K562 (cell line): ENCODE measurements around the gene SUSD3. TPM values are rescaled to one million over a fixed set of nuclear protein-coding genes. Genes with fewer than 3 reads are reported as not detected.

Experiments
- FIP1L1 ChIP-seq: fragments of 200-400 bp; formaldehyde crosslinking; IDR thresholded peaks from 2 replicates; pipeline ENCODE4 v1.6.1; 2018; ENCODE audit warnings: mild to moderate bottlenecking, low read depth, low read length; ENCODE audit not compliant: poor library complexity, severe bottlenecking
- MBD2 ChIP-seq: sonication (generic); IDR thresholded peaks from 2 replicates; pipeline ENCODE4 v1.6.1; 2016; ENCODE audit warnings: low read depth, borderline replicate concordance
- MECOM ChIP-seq: fragments of 250-450 bp; sonication (Bioruptor Pico); IDR thresholded peaks from 2 replicates; pipeline ENCODE4 v1.8.0; 2022; ENCODE audit warnings: inconsistent platforms
- MYC ChIP-seq, 2 experiments: fragments of 250-450 bp in 1 of 2; sonication (Bioruptor Pico) in 1 of 2; IDR thresholded peaks; 2 replicates each; pipeline versions ENCODE4 v1.5.1 to v1.6.1; 2012 to 2021; ENCODE audit warnings: low read depth in 2 of 2, borderline replicate concordance in 1 of 2, improper control_type of control experiment in 1 of 2, low read length in 1 of 2, mild to moderate bottlenecking in 1 of 2, moderate library complexity in 1 of 2
- SMARCB1 ChIP-seq: IDR thresholded peaks from 2 replicates; pipeline ENCODE4 v1.6.1; 2011; ENCODE audit warnings: improper control_type of control experiment, low read depth; ENCODE audit not compliant: insufficient read length
- STAT5B ChIP-seq: fragments of 250-450 bp; sonication (Bioruptor Pico); IDR thresholded peaks from 2 replicates; pipeline ENCODE4 v1.8.0; 2021; ENCODE audit warnings: mild to moderate bottlenecking, inconsistent platforms
- YY1 ChIP-seq, 3 experiments: IDR thresholded peaks; 2 replicates each; pipeline ENCODE4 v1.6.1; 2011; ENCODE audit warnings: low read length in 2 of 3, mild to moderate bottlenecking in 2 of 3, moderate library complexity in 2 of 3, borderline replicate concordance in 1 of 3, control low read depth in 1 of 3, low read depth in 1 of 3; ENCODE audit not compliant: insufficient read depth in 3 of 3, insufficient replicate concordance in 2 of 3, control insufficient read depth in 1 of 3, insufficient read length in 1 of 3; ENCODE audit errors: extremely low read depth in 1 of 3
- ZFP91 ChIP-seq: sonication (generic); formaldehyde crosslinking; IDR thresholded peaks from 2 replicates; pipeline ENCODE4 v1.8.0; 2022; ENCODE audit warnings: mild to moderate bottlenecking, missing genetic modification reagents
- ZNF212 ChIP-seq: fragments of 450-650 bp; formaldehyde crosslinking; IDR thresholded peaks from 2 replicates; pipeline ENCODE4 v1.4.0; 2020; ENCODE audit warnings: mild to moderate bottlenecking
- ZNF239 ChIP-seq: fragments of 250-450 bp; sonication (Bioruptor Pico); IDR thresholded peaks from 2 replicates; pipeline ENCODE4 v1.4.0; 2020; ENCODE audit warnings: mild to moderate bottlenecking
- ZNF253 ChIP-seq: fragments of 250-450 bp; sonication (Bioruptor Pico); conservative IDR thresholded peaks from 2 replicates; pipeline ENCODE4 v1.6.1; 2021; ENCODE audit warnings: mild to moderate bottlenecking
- ZNF408 ChIP-seq: fragments of 250-450 bp; sonication (Bioruptor Pico); IDR thresholded peaks from 2 replicates; pipeline ENCODE4 v1.4.0; 2020; ENCODE audit warnings: low read depth, mild to moderate bottlenecking, moderate library complexity
- polyA plus RNA-seq, 8 experiments: library from polyadenylated mRNA; depleted of rRNA in 4 of 8; stranded (reverse) in 5 of 8; unstranded in 3 of 8; fragments of >200 nt; fragmentation: Nextera tagmentation in 2 of 8; fragmentation: Illumina TruSeq in 1 of 8; extraction: Ambion mirVana in 2 of 8; extraction: Trizol in 1 of 8; gene quantifications; 2 replicates each; pipeline versions ENCODE4 v1.2.1 to v1.2.3, GENCODE V29; 2011 to 2014; ENCODE audit warnings: inconsistent platforms in 1 of 8, missing spikeins in 1 of 8
- total RNA-seq, 7 experiments: library from RNA; depleted of rRNA in 6 of 7; stranded (reverse); fragments of >200 nt in 6 of 7; fragmentation: Illumina TruSeq in 2 of 7; extraction: Trizol in 2 of 7; gene quantifications; 2 replicates each; pipeline versions ENCODE4 v1.2.1 to v1.2.3, GENCODE V29; 2011 to 2021; ENCODE audit warnings: low replicate concordance in 1 of 7
- TF ChIP-seq, protein P1 (sequence below): fragments of 450-650 bp; IDR thresholded peaks from 2 replicates; pipeline ENCODE4 v1.6.1; 2016; ENCODE audit warnings: low read depth

Gene SUSD3
- total and polyA plus RNA-seq, 9 of the 15 experiments (the other 6 are each of a cell fraction or from before 2014, with no cell fraction given): 1.3 to 21.7 (median 11.4) TPM

DNA sequence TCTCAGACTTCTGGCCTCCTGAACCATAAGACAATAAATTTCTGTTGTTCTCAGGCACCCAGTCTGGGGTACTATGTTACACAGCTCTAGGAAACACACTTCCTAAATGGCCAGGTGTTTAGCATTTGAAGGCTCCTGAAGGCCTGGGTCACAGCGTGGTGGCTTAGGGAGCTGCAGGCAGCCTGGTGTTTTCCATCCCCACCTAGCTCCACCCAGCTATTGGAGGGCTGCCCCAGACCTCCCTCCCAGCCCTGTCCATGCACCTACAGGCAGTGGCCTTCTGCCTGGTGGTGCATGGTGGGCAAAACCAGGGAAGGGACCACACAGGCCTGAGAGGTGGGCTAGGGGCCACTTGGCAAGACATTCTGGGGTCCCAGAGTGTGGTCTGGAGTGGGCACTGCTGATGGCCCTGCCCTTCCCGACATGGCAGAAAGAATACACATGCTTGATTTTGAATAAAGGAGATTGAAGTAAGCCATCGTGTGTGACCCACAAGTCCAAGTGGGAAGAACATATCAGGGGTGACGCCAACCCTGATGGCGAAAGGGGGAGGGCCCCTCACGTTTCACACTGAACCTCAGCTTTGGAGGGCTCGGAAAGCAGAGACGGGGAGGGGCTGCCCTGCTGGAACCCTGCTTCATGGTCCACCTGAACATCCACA, 1.3 kb upstream of the SUSD3 start (continued):
- TF ChIP-seq, protein P1, sequence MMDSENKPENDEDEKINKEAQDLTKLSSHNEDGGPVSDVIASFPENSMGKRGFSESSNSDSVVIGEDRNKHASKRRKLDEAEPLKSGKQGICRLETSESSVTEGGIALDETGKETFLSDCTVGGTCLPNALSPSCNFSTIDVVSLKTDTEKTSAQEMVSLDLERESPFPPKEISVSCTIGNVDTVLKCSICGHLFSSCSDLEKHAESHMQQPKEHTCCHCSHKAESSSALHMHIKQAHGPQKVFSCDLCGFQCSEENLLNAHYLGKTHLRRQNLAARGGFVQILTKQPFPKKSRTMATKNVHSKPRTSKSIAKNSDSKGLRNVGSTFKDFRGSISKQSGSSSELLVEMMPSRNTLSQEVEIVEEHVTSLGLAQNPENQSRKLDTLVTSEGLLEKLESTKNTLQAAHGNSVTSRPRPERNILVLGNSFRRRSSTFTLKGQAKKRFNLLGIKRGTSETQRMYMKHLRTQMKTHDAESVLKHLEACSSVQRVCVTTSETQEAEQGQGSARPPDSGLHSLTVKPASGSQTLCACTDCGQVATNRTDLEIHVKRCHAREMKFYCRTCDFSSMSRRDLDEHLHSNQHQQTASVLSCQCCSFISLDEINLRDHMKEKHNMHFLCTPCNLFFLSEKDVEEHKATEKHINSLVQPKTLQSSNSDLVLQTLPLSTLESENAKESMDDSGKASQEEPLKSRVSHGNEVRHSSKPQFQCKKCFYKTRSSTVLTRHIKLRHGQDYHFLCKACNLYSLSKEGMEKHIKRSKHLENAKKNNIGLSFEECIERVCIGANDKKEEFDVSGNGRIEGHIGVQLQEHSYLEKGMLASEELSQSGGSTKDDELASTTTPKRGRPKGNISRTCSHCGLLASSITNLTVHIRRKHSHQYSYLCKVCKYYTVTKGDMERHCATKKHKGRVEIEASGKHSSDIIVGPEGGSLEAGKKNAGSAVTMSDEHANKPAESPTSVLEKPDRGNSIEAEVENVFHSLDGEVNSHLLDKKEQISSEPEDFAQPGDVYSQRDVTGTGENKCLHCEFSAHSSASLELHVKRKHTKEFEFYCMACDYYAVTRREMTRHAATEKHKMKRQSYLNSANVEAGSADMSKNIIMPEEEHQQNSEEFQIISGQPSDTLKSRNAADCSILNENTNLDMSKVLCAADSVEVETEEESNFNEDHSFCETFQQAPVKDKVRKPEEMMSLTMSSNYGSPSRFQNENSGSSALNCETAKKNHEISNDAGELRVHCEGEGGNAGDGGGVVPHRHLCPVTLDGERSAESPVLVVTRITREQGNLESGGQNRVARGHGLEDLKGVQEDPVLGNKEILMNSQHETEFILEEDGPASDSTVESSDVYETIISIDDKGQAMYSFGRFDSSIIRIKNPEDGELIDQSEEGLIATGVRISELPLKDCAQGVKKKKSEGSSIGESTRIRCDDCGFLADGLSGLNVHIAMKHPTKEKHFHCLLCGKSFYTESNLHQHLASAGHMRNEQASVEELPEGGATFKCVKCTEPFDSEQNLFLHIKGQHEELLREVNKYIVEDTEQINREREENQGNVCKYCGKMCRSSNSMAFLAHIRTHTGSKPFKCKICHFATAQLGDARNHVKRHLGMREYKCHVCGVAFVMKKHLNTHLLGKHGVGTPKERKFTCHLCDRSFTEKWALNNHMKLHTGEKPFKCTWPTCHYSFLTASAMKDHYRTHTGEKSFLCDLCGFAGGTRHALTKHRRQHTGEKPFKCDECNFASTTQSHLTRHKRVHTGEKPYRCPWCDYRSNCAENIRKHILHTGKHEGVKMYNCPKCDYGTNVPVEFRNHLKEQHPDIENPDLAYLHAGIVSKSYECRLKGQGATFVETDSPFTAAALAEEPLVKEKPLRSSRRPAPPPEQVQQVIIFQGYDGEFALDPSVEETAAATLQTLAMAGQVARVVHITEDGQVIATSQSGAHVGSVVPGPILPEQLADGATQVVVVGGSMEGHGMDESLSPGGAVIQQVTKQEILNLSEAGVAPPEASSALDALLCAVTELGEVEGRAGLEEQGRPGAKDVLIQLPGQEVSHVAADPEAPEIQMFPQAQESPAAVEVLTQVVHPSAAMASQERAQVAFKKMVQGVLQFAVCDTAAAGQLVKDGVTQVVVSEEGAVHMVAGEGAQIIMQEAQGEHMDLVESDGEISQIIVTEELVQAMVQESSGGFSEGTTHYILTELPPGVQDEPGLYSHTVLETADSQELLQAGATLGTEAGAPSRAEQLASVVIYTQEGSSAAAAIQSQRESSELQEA: no peak
- TF ChIP-seq YY1 (IDR thresholded peaks at IDR 0.05; ENCODE audit: borderline replicate concordance in 1 of 3, control insufficient read depth in 1 of 3, extremely low read depth in 1 of 3, insufficient read depth in 3 of 3, insufficient read length in 1 of 3, insufficient replicate concordance in 2 of 3, low read depth in 1 of 3, low read length in 2 of 3): no peak
- TF ChIP-seq ZFP91 (CRISPR knock-in tag): no peak
- no peak for TF ChIP-seq ZNF239 (CRISPR knock-in tag)
- TF ChIP-seq FIP1L1: no peak
- TF ChIP-seq SMARCB1: no peak
- no peak for TF ChIP-seq ZNF253 (CRISPR knock-in tag)
- no peak for TF ChIP-seq MECOM (CRISPR knock-in tag)
- no peak for TF ChIP-seq ZNF408 (CRISPR knock-in tag)
- no peak for TF ChIP-seq MYC (IDR thresholded peaks at IDR 0.05; ENCODE audit: low read depth, low read length)
- TF ChIP-seq MYC (CRISPR knock-in tag; IDR thresholded peaks at IDR 0.05; ENCODE audit: borderline replicate concordance, low read depth): no peak
- no peak for TF ChIP-seq MBD2
- TF ChIP-seq STAT5B (CRISPR knock-in tag): no peak
- no peak for TF ChIP-seq ZNF212
- TF ChIP-seq, all 486 proteins: peak for 0
